Ovary (tissue), 9 donors: ENCODE measurements around the gene CHCHD1. TPM values are rescaled to one million over a fixed set of nuclear protein-coding genes. Genes with fewer than 3 reads are reported as not detected.
"Not testable (repeated sequence)": the region's sequence is repeated elsewhere in the genome, so short reads cannot be mapped to it uniquely, and the experiment has no call there.

ENCODE experiments used
- DNase-seq, 5 donors: peaks; one replicate each; pipeline ENCODE4 v3.0.0-alpha.2; 2019 to 2020
- H3K27ac ChIP-seq, 2 donors: fragments of 200-600 bp; one replicate each; pipeline versions ENCODE4 v1.5.1 to v1.8.0; 2019 to 2022
- H3K27me3 ChIP-seq: fragments of 200-600 bp; one replicate; pipeline ENCODE4 v1.8.0; 2022
- H3K36me3 ChIP-seq: fragments of 200-600 bp; sonication (generic); one replicate; pipeline ENCODE4 v1.5.1; 2019
- H3K4me1 ChIP-seq: one replicate; pipeline ENCODE4 v1.8.1; 2013; ENCODE audit warnings: mild to moderate bottlenecking, moderate library complexity; ENCODE audit not compliant: insufficient read depth
- H3K4me3 ChIP-seq: fragments of 200-600 bp; sonication (generic); one replicate; pipeline ENCODE4 v1.5.1; 2017
- H3K9me3 ChIP-seq, 2 donors: fragments of 200-600 bp in 1 of 2; sonication (generic) in 1 of 2; one replicate each; pipeline versions ENCODE4 v1.5.1 to v1.8.1; 2013 to 2019; ENCODE audit warnings: mild to moderate bottlenecking in 1 of 2, moderate library complexity in 1 of 2
- EP300 ChIP-seq: sonication (generic); formaldehyde crosslinking; IDR thresholded peaks from one replicate; pipeline ENCODE4 v1.6.1; 2017; ENCODE audit warnings: antibody characterized with exemption
- POLR2A ChIP-seq: fragments of 450-650 bp; IDR thresholded peaks from one replicate; pipeline ENCODE4 v1.6.1; 2017; ENCODE audit warnings: antibody characterized with exemption, mild to moderate bottlenecking, moderate library complexity
- WGBS, 3 donors: extraction: QIAGEN DNeasy Blood & Tissue Kit in 1 of 3; methylation state at CpG; one replicate each; pipeline versions ENCODE4 v1.1.5 to v1.1.7; 2013 to 2017; 5-methylcytosine and 5-hydroxymethylcytosine counted together
- intact Hi-C, 4 donors: fragments of 100-400 bp; cut with DNase I; formaldehyde crosslinking; loops; one replicate each; pipeline versions ENCODE4 v1.11.0 to v1.15.1; 2022 to 2023
- polyA plus RNA-seq, 2 donors: library from polyadenylated mRNA; stranded (reverse); fragments of 200-250 nt in 1 of 2; fragments of 350-450 nt in 1 of 2; fragmentation: Illumina TruSeq in 1 of 2; extraction: RNeasy Lipid Tissue Mini Kit (QIAGEN cat#74804) in 1 of 2; gene quantifications; one replicate each; pipeline ENCODE4 v1.2.3, GENCODE V29; 2013 to 2014
- total RNA-seq, 7 donors: library from RNA; depleted of rRNA in 2 of 7; stranded (reverse); fragments of >200 nt in 2 of 7; fragmentation: NEBNext Ultra II Directional in 3 of 7; extraction: Animal tissue kit (Norgen Biotek cat#: 25700) in 3 of 7; gene quantifications; one replicate each; pipeline versions ENCODE4 v1.1.0 to v1.2.4, GENCODE V29; 2016 to 2023
- TF ChIP-seq, protein P1 (sequence below), 3 donors: fragments of 450-650 bp in 2 of 3; fragments of 200-600 bp in 1 of 3; IDR thresholded peaks; one replicate each; pipeline versions ENCODE4 v1.5.1 to v1.8.0; 2016 to 2022; ENCODE audit warnings: antibody characterized with exemption in 3 of 3, mild to moderate bottlenecking in 1 of 3
- donor health status: DM: no; HTN: no; CAD: no; lungs with moderate emphysema.
- donor health status: DM: no; HTN: no; CAD: no.
- donor health status: Bipolar disorder and iron deficiency.
- donor health status: DM: yes; HTN: yes; CAD: no.
- donor health status: DM: no; HTN: no; CAD: no.
- donor health status: DM: yes; HTN: yes; CAD: no.

Gene CHCHD1
- total and polyA plus RNA-seq, 9 donors = 12.5 to 33.4 (median 18.0) TPM

DNA sequence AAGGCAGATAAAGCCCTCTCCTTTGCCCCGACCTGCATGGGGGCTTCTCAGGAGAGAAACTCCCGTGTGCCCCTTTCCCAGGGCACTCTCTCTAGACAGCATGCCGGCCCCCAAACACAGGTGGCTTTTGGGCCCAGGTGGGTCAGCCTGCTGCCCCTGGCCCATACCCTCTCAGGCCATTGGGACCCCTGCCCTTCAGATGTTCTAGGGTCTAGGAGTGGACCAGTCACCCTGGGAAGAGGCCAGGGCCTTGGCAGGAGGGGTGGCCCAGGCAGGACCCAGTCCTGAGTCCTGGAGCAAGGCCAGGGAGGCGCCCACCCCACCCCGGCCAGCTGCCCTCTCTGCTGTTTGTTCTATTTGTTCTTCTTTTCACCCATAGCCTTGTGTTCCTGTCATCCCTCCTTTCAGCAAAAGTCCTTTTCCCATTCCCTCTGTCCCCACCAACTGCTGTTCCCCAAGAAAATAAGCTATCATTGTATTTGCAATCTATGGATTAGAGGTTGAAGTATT lies 47.0 kb upstream of the CHCHD1 start:
- no peaks in the 10 kb centered on the region for H3K27me3 ChIP-seq
- TF ChIP-seq POLR2A (no peak), EP300 (no peak)
- TF ChIP-seq, protein P1, sequence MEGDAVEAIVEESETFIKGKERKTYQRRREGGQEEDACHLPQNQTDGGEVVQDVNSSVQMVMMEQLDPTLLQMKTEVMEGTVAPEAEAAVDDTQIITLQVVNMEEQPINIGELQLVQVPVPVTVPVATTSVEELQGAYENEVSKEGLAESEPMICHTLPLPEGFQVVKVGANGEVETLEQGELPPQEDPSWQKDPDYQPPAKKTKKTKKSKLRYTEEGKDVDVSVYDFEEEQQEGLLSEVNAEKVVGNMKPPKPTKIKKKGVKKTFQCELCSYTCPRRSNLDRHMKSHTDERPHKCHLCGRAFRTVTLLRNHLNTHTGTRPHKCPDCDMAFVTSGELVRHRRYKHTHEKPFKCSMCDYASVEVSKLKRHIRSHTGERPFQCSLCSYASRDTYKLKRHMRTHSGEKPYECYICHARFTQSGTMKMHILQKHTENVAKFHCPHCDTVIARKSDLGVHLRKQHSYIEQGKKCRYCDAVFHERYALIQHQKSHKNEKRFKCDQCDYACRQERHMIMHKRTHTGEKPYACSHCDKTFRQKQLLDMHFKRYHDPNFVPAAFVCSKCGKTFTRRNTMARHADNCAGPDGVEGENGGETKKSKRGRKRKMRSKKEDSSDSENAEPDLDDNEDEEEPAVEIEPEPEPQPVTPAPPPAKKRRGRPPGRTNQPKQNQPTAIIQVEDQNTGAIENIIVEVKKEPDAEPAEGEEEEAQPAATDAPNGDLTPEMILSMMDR (IDR thresholded peaks at IDR 0.05) = no peak
- H3K36me3 ChIP-seq = no peaks in the 10 kb centered on the region
- H3K27ac ChIP-seq = no peak overlapping the region
- peak in 1 of 5 donors; percentile 30 for DNase-seq
- 74 to 87% (median 76%) methylated on average over 5 of the region's 5 CpGs for WGBS, 3 donors
- intact Hi-C loops = no loop called here
- no peak overlapping the region for H3K4me3 ChIP-seq
- peaks cover 7% of the 10 kb centered on the region for H3K4me1 ChIP-seq
- no peaks in the 10 kb centered on the region for H3K9me3 ChIP-seq

DNA sequence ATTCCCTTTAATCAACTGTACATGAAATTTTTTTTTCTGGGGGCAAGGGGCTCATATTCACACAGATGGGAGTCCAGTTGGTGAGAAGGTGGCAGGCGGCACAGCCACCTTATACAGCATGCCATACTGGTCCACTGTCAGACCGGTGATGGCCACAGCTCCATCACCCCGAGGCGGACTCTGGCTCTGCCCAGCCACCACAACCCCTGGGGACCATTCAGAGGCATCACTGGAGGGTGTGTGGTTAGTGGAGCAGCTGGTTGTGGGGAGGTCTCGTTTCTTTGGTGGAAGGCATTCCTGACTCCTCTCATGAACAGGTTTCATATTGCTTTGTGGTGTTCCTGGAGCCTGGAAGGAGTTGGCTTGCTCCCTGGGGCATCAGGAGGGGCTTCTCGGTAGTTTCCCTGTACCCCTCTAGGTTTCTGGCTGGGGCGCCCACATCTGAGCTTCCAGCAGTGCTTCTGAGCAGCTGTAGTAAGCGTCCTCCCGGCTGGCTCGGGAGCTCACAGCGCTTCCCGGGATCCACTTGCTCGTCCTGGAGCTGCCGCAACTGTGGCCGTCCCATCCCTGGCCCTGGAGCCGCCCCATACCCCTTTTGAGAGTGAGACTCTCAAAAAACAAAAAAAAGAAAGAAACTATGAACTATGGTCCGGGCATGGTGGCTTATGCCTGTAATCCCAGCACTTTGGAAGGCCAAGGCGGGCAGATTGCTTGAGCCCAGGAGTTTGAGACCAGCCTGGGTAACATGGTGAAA lies 41.2 kb upstream of the CHCHD1 start:
- H3K27ac ChIP-seq, DNase-seq, intact Hi-C loops, H3K9me3 ChIP-seq, H3K36me3 ChIP-seq, H3K4me1 ChIP-seq, H3K27me3 ChIP-seq, H3K4me3 ChIP-seq: not testable (repeated sequence)
- WGBS, 3 donors = 91 to 94% (median 93%) methylated on average over 18 of the region's 18 CpGs

DNA sequence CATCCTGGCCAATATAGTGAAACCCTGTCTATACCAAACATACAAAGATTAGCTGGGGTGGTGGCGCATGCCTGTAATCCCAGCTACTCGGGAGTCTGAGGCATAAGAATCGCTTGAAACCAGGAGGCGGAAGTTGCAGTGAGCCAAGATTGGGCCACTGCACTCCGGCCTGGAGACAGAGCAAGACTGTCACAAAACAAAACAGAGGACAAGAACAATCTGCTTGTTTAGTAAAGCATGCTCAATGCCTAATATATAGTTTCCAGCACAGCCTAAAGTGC lies 39.5 kb upstream of the CHCHD1 start:
- intact Hi-C loops = no loop called here
- Histone ChIP-seq H3K27me3 (no peaks in the 10 kb centered on the region), H3K36me3 (no peaks in the 10 kb centered on the region), H3K4me1 (peaks cover 4% of the 10 kb centered on the region), H3K27ac (no peak overlapping the region), H3K4me3 (no peak overlapping the region), H3K9me3 (no peaks in the 10 kb centered on the region)
- 89 to 94% (median 91%) methylated on average over 5 of the region's 5 CpGs for WGBS, 3 donors
- no peak for DNase-seq
- TF ChIP-seq POLR2A (no peak), EP300 (no peak)
- TF ChIP-seq, protein P1 (IDR thresholded peaks at IDR 0.05) = no peak

DNA sequence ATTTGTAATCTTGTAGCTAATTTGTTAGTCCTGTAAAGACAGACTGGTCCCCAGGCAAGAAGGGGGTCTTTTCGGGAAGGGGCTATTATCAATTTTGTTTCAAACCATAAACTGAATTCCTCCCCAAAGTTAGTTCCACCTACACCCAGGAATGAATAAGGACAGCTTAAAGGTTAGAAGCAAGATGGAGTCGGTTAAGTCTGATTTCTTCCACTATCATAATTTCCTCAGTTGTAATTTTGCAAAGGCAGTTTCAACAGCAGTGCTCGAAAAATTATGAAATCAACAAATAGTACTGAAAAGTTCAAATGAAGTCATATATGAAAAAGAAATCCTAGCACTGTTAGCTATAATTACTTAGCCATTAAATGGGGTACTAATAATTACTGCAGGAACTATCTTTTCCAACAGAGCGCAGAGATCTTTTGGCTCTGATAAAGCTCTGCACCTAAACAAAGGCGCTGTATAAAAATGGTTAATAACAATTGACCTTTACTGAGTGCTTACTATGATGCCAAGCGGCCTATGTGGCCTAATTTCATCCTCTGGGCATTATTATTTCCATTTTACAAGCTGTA lies 38.4 kb upstream of the CHCHD1 start:
- peak overlapping the region; percentile 97 for H3K4me3 ChIP-seq
- no peaks in the 10 kb centered on the region for H3K36me3 ChIP-seq
- H3K4me1 ChIP-seq = peaks cover 4% of the 10 kb centered on the region
- peak overlapping the region; percentile 73 to 81 for H3K27ac ChIP-seq
- intact Hi-C loops = no loop called here
- no peaks in the 10 kb centered on the region for H3K27me3 ChIP-seq
- DNase-seq = no peak
- TF ChIP-seq EP300 = no peak
- no peak for TF ChIP-seq POLR2A
- TF ChIP-seq, protein P1 (IDR thresholded peaks at IDR 0.05) = no peak
- WGBS, 3 donors = 20 to 32% (median 26%) methylated on average over 6 of the region's 6 CpGs
- H3K9me3 ChIP-seq = no peaks in the 10 kb centered on the region
